MM.1S (cell line): ENCODE results near the gene MEG3.

Source experiments
- EZH2 ChIP-seq: fragments of 300-600 bp; sonication (generic); optimal IDR thresholded peaks from 2 replicates; pipeline ENCODE3; 2017; ENCODE audit warnings: low read depth, mild to moderate bottlenecking, antibody characterized with exemption, low read length, mixed read lengths
- EZH2phosphoT487 ChIP-seq: fragments of 300-600 bp; sonication (generic); IDR thresholded peaks from 2 replicates; pipeline ENCODE4 v1.6.1; 2018; ENCODE audit warnings: antibody characterized with exemption, low read length

- TF ChIP-seq EZH2 (no peak), EZH2phosphoT487 (no peak)
Observed at GRCh38 chr14:100878271-100879146, 52.6 kb downstream of the MEG3 start.
